ENCODE measurements around the gene NFIC.

- no peak for TF ChIP-seq EZH2 (IDR thresholded peaks at IDR 0.05)
- no peak for TF ChIP-seq CTCF (IDR thresholded peaks at IDR 0.05)
- TF ChIP-seq EZH2phosphoT487 (IDR thresholded peaks at IDR 0.05): no peak
These were observed 85.1 kb downstream of the NFIC start for GRCh38 chr19:3451451-3451866.

All from neural progenitor cell (in vitro differentiated cells).